Ovary (tissue), 3 donors: ENCODE data around the gene RAB3A.

Experiments used
- CTCF ChIP-seq, 3 donors: fragments of 450-650 bp in 2 of 3; fragments of 200-600 bp in 1 of 3; IDR thresholded peaks; one replicate each; pipeline versions ENCODE4 v1.5.1 to v1.8.0; 2016 to 2022; ENCODE audit warnings: antibody characterized with exemption in 3 of 3, mild to moderate bottlenecking in 1 of 3
- EP300 ChIP-seq: sonication (generic); formaldehyde crosslinking; IDR thresholded peaks from one replicate; pipeline ENCODE4 v1.6.1; 2017; ENCODE audit warnings: antibody characterized with exemption
- POLR2A ChIP-seq: fragments of 450-650 bp; IDR thresholded peaks from one replicate; pipeline ENCODE4 v1.6.1; 2017; ENCODE audit warnings: antibody characterized with exemption, mild to moderate bottlenecking, moderate library complexity
- donor health status: DM: no; HTN: no; CAD: no.

- TF ChIP-seq POLR2A (no peak), CTCF (IDR thresholded peaks at IDR 0.05) (no peak), EP300 (no peak)
These were observed 42.2 kb downstream of the RAB3A start for GRCh38 chr19:18161636-18162002.
